ENCODE data around the gene TGFB1.
"Not testable (repeated sequence)": the region's sequence is repeated elsewhere in the genome, so short reads cannot be mapped to it uniquely, and the experiment has no call there.

Gene TGFB1

GRCh38 chr19:41298348-41298964 lies 55.3 kb downstream of the TGFB1 start:
- no peak for DNase-seq

DNA sequence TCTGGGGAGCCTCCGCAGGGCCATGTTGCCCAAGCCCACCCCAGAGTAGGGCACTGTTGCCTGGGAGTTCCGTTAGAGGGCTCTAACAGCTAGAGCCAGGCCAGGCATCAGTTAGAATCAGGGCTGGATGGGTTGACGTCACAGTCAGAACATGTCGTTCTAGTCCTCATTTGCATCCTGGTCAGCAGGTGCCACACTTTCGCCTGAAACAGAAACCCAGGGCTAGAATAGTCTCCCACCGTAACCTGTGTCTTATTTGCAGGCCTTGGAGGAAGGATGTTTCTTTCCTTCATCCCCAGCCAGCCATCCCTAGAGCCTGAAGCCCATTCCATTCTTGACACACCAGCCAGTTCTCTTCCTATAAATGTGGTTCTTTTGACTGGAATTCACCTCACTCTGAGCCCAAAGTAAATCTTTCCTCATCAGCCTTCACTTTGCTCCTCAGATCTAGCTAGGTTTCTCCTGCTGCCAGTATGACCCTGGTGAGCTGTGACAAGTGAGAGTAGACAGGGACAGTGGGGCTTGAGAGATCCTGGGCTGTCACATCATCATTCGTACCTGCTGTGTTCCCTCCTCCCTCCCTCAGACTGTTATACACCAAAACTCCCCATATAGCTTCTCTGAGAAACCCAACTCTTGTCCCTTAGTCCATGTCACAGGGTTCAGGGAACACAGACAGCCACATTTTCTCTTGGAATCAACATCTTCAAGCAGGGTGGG lies 55.9 kb downstream of the TGFB1 start:
- no peak for DNase-seq

GRCh38 chr19:41296433-41296871 lies 57.3 kb downstream of the TGFB1 start:
- DNase-seq: no peak

DNA sequence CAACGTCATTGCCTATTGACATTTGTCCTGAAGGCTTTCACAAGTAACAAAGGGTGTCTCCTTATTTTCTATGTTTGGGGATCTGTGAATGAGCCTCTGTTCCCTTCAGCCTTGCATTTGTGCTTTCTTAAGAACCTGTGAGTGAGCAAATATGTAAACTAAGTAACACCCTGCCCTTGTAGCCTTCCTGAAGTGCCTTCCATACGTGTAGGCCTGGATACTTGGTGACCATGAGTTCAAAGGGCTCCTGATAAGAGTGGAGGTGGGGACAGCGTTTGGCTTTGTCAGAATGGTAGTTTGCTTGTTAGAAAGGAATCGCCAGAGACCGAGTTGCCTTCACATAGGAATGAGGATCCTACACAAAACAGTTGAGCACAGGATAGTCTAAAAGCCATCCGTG lies 58.2 kb downstream of the TGFB1 start:
- no peak for DNase-seq

DNA sequence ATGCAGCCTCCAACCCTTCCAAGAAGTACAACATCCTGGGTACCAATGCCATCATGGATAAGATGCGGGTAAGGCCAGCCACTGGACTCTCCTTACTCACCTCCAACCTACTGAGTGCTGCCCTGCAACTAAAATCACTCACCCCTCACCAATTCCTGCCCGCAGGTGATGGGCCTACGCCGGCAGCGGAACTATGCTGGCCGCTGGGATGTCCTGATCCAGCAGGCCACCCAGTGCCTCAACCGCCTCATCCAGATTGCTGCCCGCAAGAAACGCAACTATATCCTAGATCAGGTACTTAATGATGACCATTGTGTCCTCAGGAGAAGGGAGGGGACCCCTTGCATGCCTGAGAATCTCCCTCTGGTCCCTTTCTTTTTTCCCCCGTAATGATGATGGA lies 59.3 kb downstream of the TGFB1 start:
- no peak for DNase-seq

DNA sequence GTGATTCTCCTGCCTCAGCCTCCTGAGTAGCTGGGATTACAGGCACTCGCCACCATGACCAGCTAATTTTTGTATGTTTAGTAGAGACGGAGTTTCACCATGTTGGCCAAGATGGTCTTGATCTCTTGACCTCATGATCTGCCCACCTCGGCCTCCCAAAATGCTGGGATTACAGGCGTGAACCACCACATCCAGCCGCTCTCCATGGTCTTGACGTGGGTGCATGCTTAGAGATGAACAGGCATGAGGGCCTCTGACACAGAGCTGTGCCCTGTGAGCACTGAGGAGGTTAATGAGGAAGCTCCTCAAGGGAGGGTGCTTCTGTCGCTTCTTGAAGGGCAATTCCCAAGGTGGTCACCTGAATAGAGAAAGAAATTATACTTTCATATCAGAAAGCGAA lies 63.9 kb downstream of the TGFB1 start:
- not testable (repeated sequence) for DNase-seq

DNA sequence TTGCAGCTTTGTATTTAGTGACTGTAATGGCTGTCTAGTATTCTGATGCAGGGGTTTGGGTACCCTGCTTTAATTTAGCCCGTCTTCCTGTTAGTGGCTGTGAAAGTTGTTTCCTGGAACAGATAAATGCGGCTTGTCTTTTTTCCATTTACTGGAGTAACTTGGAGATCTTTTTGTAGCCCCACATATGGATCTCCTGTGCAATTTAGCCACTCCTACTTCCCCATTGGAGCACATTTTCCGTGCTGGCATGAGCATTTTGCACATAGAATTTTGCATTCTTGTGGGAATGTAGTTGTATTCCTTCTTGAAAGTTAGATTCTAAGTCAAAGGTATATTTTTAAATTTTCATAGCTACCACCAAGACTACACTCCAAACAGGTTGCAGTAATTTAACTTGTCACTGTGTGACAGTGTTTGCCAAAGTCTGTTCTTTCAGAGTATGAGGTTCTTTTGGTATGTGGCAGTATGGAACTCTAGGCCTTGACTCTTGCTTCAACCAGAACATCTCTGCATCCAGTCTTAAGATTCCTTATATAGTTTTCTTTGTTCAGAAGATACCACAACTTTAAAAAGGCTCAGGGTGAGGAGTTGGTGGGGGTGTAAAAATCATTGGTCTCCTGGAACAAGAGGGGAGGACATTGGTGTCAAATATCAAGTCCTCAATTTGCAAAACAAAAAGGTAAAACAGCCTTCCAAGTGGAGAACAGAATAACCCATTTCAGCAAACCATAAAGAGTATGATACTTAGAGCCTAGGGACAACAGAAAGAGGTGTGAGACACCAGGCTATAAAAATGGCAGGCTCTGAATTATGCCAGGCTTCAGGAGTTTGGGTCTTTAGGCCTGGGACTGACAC lies 64.8 kb downstream of the TGFB1 start:
- DNase-seq: no peak
